HTR-8/SVneo (cell line): ENCODE data around the gene SOS1.
"Not testable (repeated sequence)": the region's sequence is repeated elsewhere in the genome, so short reads cannot be mapped to it uniquely, and the experiment has no call there.

Experiments used
- DNase-seq: peaks from one replicate; pipeline ENCODE4 v3.0.0; 2011; ENCODE audit warnings: low spot score, mixed read lengths; ENCODE audit not compliant: insufficient read length
- FAIRE-seq: peaks from 2 replicates; lab custom pipeline; 2011; peaks lifted over from hg19 to GRCh38; lab: Jason Lieb, UNC

Gene SOS1

GRCh38 chr2:38940746-38941145 is 180.1 kb downstream of the SOS1 start:
- DNase-seq (no peak), FAIRE-seq (no peak)

- no peak for FAIRE-seq
- no peak for DNase-seq
Observed at GRCh38 chr2:38937548-38937947, 183.3 kb downstream of the SOS1 start.

GRCh38 chr2:38936516-38936915 is 184.3 kb downstream of the SOS1 start:
- not testable (repeated sequence) for FAIRE-seq, DNase-seq

- DNase-seq, result no peak
- FAIRE-seq, result no peak
Observed at GRCh38 chr2:38935568-38936172, 185.2 kb downstream of the SOS1 start.

GRCh38 chr2:38934742-38935141 is 186.1 kb downstream of the SOS1 start:
- DNase-seq (no peak), FAIRE-seq (no peak)

- no peak for FAIRE-seq
- DNase-seq, result no peak
Observed at GRCh38 chr2:38933653-38934052, 187.2 kb downstream of the SOS1 start.

GRCh38 chr2:38932586-38932985 is 188.3 kb downstream of the SOS1 start:
- no peak for DNase-seq
- no peak for FAIRE-seq
